Measurements from ENCODE around the gene NRG3.

NRG3 gene

GRCh38 chr10:82171899-82172298, 296.9 kb downstream of the NRG3 start:
- Histone ChIP-seq H3K36me3 (ENCODE audit: control insufficient read depth, insufficient read depth, low read length, severe bottlenecking) (no peaks in the 10 kb centered on the region), H3K4me1 (ENCODE audit: control insufficient read depth, insufficient read depth, low read length) (no peaks in the 10 kb centered on the region), H3K27me3 (replicated peaks; ENCODE audit: control insufficient read depth, insufficient read depth, low read length) (no peaks in the 10 kb centered on the region), H3K4me3 (ENCODE audit: low read length) (no peak overlapping the region), H3K9ac (ENCODE audit: low read length) (no peak overlapping the region), H3K9me3 (ENCODE audit: control insufficient read depth, low read length) (peaks cover 3% of the 10 kb centered on the region)
- no peak for DNase-seq (ENCODE audit: low read depth)

- Histone ChIP-seq H3K4me3 (ENCODE audit: low read length) (no peak overlapping the region), H3K9ac (ENCODE audit: low read length) (no peak overlapping the region), H3K36me3 (ENCODE audit: control insufficient read depth, insufficient read depth, low read length, severe bottlenecking) (no peaks in the 10 kb centered on the region), H3K9me3 (ENCODE audit: control insufficient read depth, low read length) (peaks cover 10% of the 10 kb centered on the region), H3K27me3 (replicated peaks; ENCODE audit: control insufficient read depth, insufficient read depth, low read length) (no peaks in the 10 kb centered on the region), H3K4me1 (ENCODE audit: control insufficient read depth, insufficient read depth, low read length) (no peaks in the 10 kb centered on the region)
- DNase-seq (ENCODE audit: low read depth): no peak
These were observed 301.6 kb downstream of the NRG3 start for GRCh38 chr10:82176587-82176986.

- H3K4me1 ChIP-seq (ENCODE audit: control insufficient read depth, insufficient read depth, low read length): peaks cover 14% of the 10 kb centered on the region
- H3K9ac ChIP-seq (ENCODE audit: low read length): peak overlapping the region; percentile 5
- no peak for DNase-seq (ENCODE audit: low read depth)
- H3K27me3 ChIP-seq (replicated peaks; ENCODE audit: control insufficient read depth, insufficient read depth, low read length): no peaks in the 10 kb centered on the region
- H3K36me3 ChIP-seq (ENCODE audit: control insufficient read depth, insufficient read depth, low read length, severe bottlenecking): no peaks in the 10 kb centered on the region
- peaks cover 6% of the 10 kb centered on the region for H3K9me3 ChIP-seq (ENCODE audit: control insufficient read depth, low read length)
- peak overlapping the region; percentile 65 for H3K4me3 ChIP-seq (ENCODE audit: low read length)
These were observed 315.7 kb downstream of the NRG3 start for GRCh38 chr10:82190432-82191260.

GRCh38 chr10:82191653-82192052, 316.7 kb downstream of the NRG3 start:
- no peak overlapping the region for H3K9ac ChIP-seq (ENCODE audit: low read length)
- H3K4me3 ChIP-seq (ENCODE audit: low read length): no peak overlapping the region
- peaks cover 14% of the 10 kb centered on the region for H3K4me1 ChIP-seq (ENCODE audit: control insufficient read depth, insufficient read depth, low read length)
- no peak for DNase-seq (ENCODE audit: low read depth)
- peaks cover 8% of the 10 kb centered on the region for H3K9me3 ChIP-seq (ENCODE audit: control insufficient read depth, low read length)
- no peaks in the 10 kb centered on the region for H3K36me3 ChIP-seq (ENCODE audit: control insufficient read depth, insufficient read depth, low read length, severe bottlenecking)
- H3K27me3 ChIP-seq (replicated peaks; ENCODE audit: control insufficient read depth, insufficient read depth, low read length): no peaks in the 10 kb centered on the region

GRCh38 chr10:82192665-82193064, 317.7 kb downstream of the NRG3 start:
- Histone ChIP-seq H3K4me3 (ENCODE audit: low read length) (no peak overlapping the region), H3K4me1 (ENCODE audit: control insufficient read depth, insufficient read depth, low read length) (peaks cover 14% of the 10 kb centered on the region), H3K9me3 (ENCODE audit: control insufficient read depth, low read length) (peaks cover 8% of the 10 kb centered on the region), H3K36me3 (ENCODE audit: control insufficient read depth, insufficient read depth, low read length, severe bottlenecking) (no peaks in the 10 kb centered on the region), H3K9ac (ENCODE audit: low read length) (no peak overlapping the region), H3K27me3 (replicated peaks; ENCODE audit: control insufficient read depth, insufficient read depth, low read length) (no peaks in the 10 kb centered on the region)
- no peak for DNase-seq (ENCODE audit: low read depth)

- H3K9ac ChIP-seq (ENCODE audit: low read length): no peak overlapping the region
- H3K4me3 ChIP-seq (ENCODE audit: low read length): no peak overlapping the region
- DNase-seq (ENCODE audit: low read depth): no peak
- peaks cover 8% of the 10 kb centered on the region for H3K9me3 ChIP-seq (ENCODE audit: control insufficient read depth, low read length)
- peaks cover 14% of the 10 kb centered on the region for H3K4me1 ChIP-seq (ENCODE audit: control insufficient read depth, insufficient read depth, low read length)
- H3K27me3 ChIP-seq (replicated peaks; ENCODE audit: control insufficient read depth, insufficient read depth, low read length): no peaks in the 10 kb centered on the region
- no peaks in the 10 kb centered on the region for H3K36me3 ChIP-seq (ENCODE audit: control insufficient read depth, insufficient read depth, low read length, severe bottlenecking)
These were observed 319.4 kb downstream of the NRG3 start for GRCh38 chr10:82194419-82194818.

GRCh38 chr10:82206831-82207230, 331.8 kb downstream of the NRG3 start:
- DNase-seq (ENCODE audit: low read depth): no peak
- H3K36me3 ChIP-seq (ENCODE audit: control insufficient read depth, insufficient read depth, low read length, severe bottlenecking): no peaks in the 10 kb centered on the region
- no peak overlapping the region for H3K9ac ChIP-seq (ENCODE audit: low read length)
- no peaks in the 10 kb centered on the region for H3K27me3 ChIP-seq (replicated peaks; ENCODE audit: control insufficient read depth, insufficient read depth, low read length)
- H3K9me3 ChIP-seq (ENCODE audit: control insufficient read depth, low read length): no peaks in the 10 kb centered on the region
- H3K4me3 ChIP-seq (ENCODE audit: low read length): no peak overlapping the region
- no peaks in the 10 kb centered on the region for H3K4me1 ChIP-seq (ENCODE audit: control insufficient read depth, insufficient read depth, low read length)

- peaks cover 5% of the 10 kb centered on the region for H3K4me1 ChIP-seq (ENCODE audit: control insufficient read depth, insufficient read depth, low read length)
- no peak overlapping the region for H3K9ac ChIP-seq (ENCODE audit: low read length)
- H3K27me3 ChIP-seq (replicated peaks; ENCODE audit: control insufficient read depth, insufficient read depth, low read length): no peaks in the 10 kb centered on the region
- H3K36me3 ChIP-seq (ENCODE audit: control insufficient read depth, insufficient read depth, low read length, severe bottlenecking): no peaks in the 10 kb centered on the region
- no peaks in the 10 kb centered on the region for H3K9me3 ChIP-seq (ENCODE audit: control insufficient read depth, low read length)
- H3K4me3 ChIP-seq (ENCODE audit: low read length): no peak overlapping the region
- no peak for DNase-seq (ENCODE audit: low read depth)
These were observed 333.7 kb downstream of the NRG3 start for GRCh38 chr10:82208726-82209125.

GRCh38 chr10:82210331-82210730, 335.3 kb downstream of the NRG3 start:
- Histone ChIP-seq H3K9me3 (ENCODE audit: control insufficient read depth, low read length) (no peaks in the 10 kb centered on the region), H3K4me3 (ENCODE audit: low read length) (no peak overlapping the region), H3K4me1 (ENCODE audit: control insufficient read depth, insufficient read depth, low read length) (peaks cover 5% of the 10 kb centered on the region), H3K9ac (ENCODE audit: low read length) (no peak overlapping the region), H3K27me3 (replicated peaks; ENCODE audit: control insufficient read depth, insufficient read depth, low read length) (no peaks in the 10 kb centered on the region), H3K36me3 (ENCODE audit: control insufficient read depth, insufficient read depth, low read length, severe bottlenecking) (no peaks in the 10 kb centered on the region)
- no peak for DNase-seq (ENCODE audit: low read depth)

- Histone ChIP-seq H3K9ac (ENCODE audit: low read length) (no peak overlapping the region), H3K27me3 (replicated peaks; ENCODE audit: control insufficient read depth, insufficient read depth, low read length) (no peaks in the 10 kb centered on the region), H3K4me1 (ENCODE audit: control insufficient read depth, insufficient read depth, low read length) (peaks cover 5% of the 10 kb centered on the region), H3K36me3 (ENCODE audit: control insufficient read depth, insufficient read depth, low read length, severe bottlenecking) (no peaks in the 10 kb centered on the region), H3K9me3 (ENCODE audit: control insufficient read depth, low read length) (no peaks in the 10 kb centered on the region), H3K4me3 (ENCODE audit: low read length) (no peak overlapping the region)
- no peak for DNase-seq (ENCODE audit: low read depth)
These were observed 336.4 kb downstream of the NRG3 start for GRCh38 chr10:82211346-82211745.

GRCh38 chr10:82212753-82213152, 337.8 kb downstream of the NRG3 start:
- DNase-seq (ENCODE audit: low read depth): no peak
- H3K4me3 ChIP-seq (ENCODE audit: low read length): no peak overlapping the region
- H3K27me3 ChIP-seq (replicated peaks; ENCODE audit: control insufficient read depth, insufficient read depth, low read length): no peaks in the 10 kb centered on the region
- H3K4me1 ChIP-seq (ENCODE audit: control insufficient read depth, insufficient read depth, low read length): peaks cover 5% of the 10 kb centered on the region
- H3K9me3 ChIP-seq (ENCODE audit: control insufficient read depth, low read length): no peaks in the 10 kb centered on the region
- H3K9ac ChIP-seq (ENCODE audit: low read length): no peak overlapping the region
- no peaks in the 10 kb centered on the region for H3K36me3 ChIP-seq (ENCODE audit: control insufficient read depth, insufficient read depth, low read length, severe bottlenecking)

- Histone ChIP-seq H3K4me3 (ENCODE audit: low read length) (no peak overlapping the region), H3K9ac (ENCODE audit: low read length) (no peak overlapping the region), H3K9me3 (ENCODE audit: control insufficient read depth, low read length) (no peaks in the 10 kb centered on the region), H3K36me3 (ENCODE audit: control insufficient read depth, insufficient read depth, low read length, severe bottlenecking) (no peaks in the 10 kb centered on the region), H3K27me3 (replicated peaks; ENCODE audit: control insufficient read depth, insufficient read depth, low read length) (no peaks in the 10 kb centered on the region), H3K4me1 (ENCODE audit: control insufficient read depth, insufficient read depth, low read length) (peaks cover 5% of the 10 kb centered on the region)
- DNase-seq (ENCODE audit: low read depth): no peak
These were observed 338.8 kb downstream of the NRG3 start for GRCh38 chr10:82213784-82214183.
